Mononuclear cell (primary cell): ENCODE measurements around the gene WDR64. TPM values are rescaled to one million over a fixed set of nuclear protein-coding genes. Genes with fewer than 3 reads are reported as not detected.
"Not testable (repeated sequence)": the region's sequence is repeated elsewhere in the genome, so short reads cannot be mapped to it uniquely, and the experiment has no call there.

ENCODE experiments used
- H3K27me3 ChIP-seq: 2 replicates; pipeline ENCODE4 v1.6.0; 2011; ENCODE audit warnings: low read length, control low read depth; ENCODE audit not compliant: insufficient read depth
- H3K4me1 ChIP-seq: 2 replicates; pipeline ENCODE4 v1.5.1; 2011; ENCODE audit warnings: mild to moderate bottlenecking, low read length, control low read depth; ENCODE audit not compliant: insufficient read depth
- H3K4me3 ChIP-seq: 2 replicates; pipeline ENCODE4 v1.5.1; 2011; ENCODE audit warnings: mild to moderate bottlenecking, low read length, moderate library complexity
- H3K9me3 ChIP-seq: 2 replicates; pipeline ENCODE4 v1.5.1; 2011; ENCODE audit warnings: low read depth, mild to moderate bottlenecking, control low read depth, low read length
- total RNA-seq: library from RNA; depleted of rRNA; stranded (reverse); fragments of >200 nt; gene quantifications from one replicate; pipeline ENCODE4 v1.2.3, GENCODE V29; 2012

The WDR64 gene
- total RNA-seq, 1 donor = 0.10 TPM

DNA sequence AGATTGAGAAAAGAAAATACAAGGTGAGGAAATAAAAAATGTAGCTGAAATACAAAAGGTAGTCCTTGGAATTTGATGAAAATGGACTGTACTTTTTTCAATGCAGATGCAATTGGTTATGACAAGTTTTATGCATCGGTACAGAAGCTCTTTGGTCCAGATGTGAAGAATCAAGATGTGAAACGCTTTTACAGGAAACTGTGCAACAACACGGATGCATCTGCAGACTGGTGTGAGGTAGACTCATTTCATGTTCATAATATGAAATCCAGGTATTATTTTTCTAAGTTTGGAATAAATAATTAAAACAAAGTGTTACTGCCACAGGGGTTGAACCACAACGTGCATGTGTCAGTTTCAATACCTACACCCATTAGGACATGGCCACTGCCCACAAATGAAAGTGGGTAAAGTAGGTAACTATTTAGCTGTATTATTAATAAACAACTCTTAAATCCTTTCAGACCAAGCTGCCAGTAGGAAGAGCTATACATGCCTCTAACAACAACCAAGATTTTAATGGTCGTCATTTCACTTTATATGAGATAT lies 8.4 kb downstream of the WDR64 start:
- Histone ChIP-seq H3K4me1 (no peaks in the 10 kb centered on the region), H3K4me3 (no peak overlapping the region), H3K9me3 (no peaks in the 10 kb centered on the region), H3K27me3 (no peaks in the 10 kb centered on the region)

GRCh38 chr1:241666419-241666818 lies 14.3 kb downstream of the WDR64 start:
- H3K9me3 ChIP-seq = no peaks in the 10 kb centered on the region
- no peaks in the 10 kb centered on the region for H3K27me3 ChIP-seq
- no peak overlapping the region for H3K4me3 ChIP-seq
- no peaks in the 10 kb centered on the region for H3K4me1 ChIP-seq

GRCh38 chr1:241672301-241672700 lies 20.2 kb downstream of the WDR64 start:
- Histone ChIP-seq H3K4me1 (no peaks in the 10 kb centered on the region), H3K27me3 (no peaks in the 10 kb centered on the region), H3K9me3 (no peaks in the 10 kb centered on the region), H3K4me3 (no peak overlapping the region)

- Histone ChIP-seq H3K4me1 (no peaks in the 10 kb centered on the region), H3K27me3 (no peaks in the 10 kb centered on the region), H3K4me3 (no peak overlapping the region), H3K9me3 (no peaks in the 10 kb centered on the region)
Measured at GRCh38 chr1:241674805-241675384, 22.8 kb downstream of the WDR64 start.

DNA sequence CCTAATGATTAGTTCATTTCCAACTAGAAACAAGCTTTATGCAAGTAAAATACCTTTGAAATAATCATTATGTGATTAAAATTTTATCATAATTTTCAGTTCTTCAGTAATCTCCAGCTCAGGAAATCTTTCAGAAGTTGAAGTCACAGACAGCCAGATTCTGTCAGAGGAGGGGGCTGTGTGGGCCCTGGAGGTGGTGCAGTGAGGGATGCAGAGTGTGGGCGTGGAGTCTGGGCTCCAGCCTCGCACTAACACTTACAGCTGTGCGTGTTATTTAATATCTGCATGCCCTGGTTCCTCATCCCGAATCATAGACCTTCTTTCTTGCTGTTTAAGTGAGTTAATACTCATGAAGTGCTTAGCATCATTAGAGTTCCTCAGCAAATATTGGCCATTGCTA lies 23.9 kb downstream of the WDR64 start:
- Histone ChIP-seq H3K27me3 (no peaks in the 10 kb centered on the region), H3K4me3 (no peak overlapping the region), H3K4me1 (no peaks in the 10 kb centered on the region), H3K9me3 (no peaks in the 10 kb centered on the region)

DNA sequence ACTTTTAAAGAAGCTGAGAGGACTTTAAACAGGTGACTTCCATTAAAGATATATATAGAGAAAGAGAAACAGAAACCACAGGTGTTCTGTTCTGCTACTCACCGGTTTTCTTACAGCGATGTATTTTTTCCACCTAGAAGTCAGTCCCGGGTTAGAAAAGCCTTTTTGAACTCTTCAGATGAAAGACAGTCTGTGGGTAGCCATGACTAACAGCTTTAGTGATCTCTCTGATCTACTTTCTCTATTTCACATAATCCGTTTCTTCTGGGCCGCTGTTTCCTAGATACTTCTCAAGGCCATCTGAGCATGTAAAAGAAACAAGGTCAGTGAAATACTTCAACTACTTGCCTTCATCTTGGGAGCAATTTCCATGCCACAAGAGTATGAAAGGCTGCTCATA lies 25.1 kb downstream of the WDR64 start:
- Histone ChIP-seq H3K4me3 (no peak overlapping the region), H3K27me3 (no peaks in the 10 kb centered on the region), H3K4me1 (no peaks in the 10 kb centered on the region), H3K9me3 (no peaks in the 10 kb centered on the region)

DNA sequence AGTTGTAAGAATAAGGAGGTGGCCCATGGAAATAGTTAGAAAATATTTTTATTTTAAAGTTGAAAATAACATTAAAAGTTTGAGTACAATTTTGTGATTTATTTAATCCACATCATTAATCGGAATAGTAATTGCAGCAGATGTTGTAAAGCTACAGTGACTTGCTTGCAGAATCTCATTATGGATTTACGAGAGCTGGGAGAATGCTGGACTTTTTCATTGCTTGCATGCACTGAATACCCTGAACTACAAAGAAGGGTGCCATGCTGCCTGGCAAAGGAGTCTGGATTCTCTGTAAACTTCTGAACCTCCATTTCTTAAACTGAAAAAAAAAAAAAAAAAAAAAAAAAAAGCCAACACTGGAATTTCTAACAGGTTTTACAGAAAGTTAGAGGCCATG lies 26.5 kb downstream of the WDR64 start:
- no peaks in the 10 kb centered on the region for H3K9me3 ChIP-seq
- H3K27me3 ChIP-seq = no peaks in the 10 kb centered on the region
- no peaks in the 10 kb centered on the region for H3K4me1 ChIP-seq
- H3K4me3 ChIP-seq = no peak overlapping the region

DNA sequence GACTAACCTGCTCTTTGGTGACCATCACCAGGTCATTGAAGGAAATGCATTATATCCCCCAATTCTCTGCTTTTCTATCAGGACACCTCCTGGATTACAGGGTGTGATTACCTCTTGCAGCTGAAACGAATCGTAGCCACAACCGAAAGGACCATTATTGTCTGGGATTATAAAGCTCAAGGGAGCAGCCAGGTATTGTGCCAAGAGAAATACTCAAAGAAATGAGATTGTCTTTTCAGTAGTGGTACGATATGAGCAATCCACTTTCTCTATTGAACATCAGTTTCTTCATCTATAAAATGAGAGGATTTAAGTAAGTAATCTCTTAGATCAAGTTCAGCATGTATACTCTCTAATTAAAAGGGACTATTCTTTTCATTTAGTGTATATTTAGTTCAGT lies 27.3 kb downstream of the WDR64 start:
- H3K27me3 ChIP-seq = no peaks in the 10 kb centered on the region
- no peak overlapping the region for H3K4me3 ChIP-seq
- no peaks in the 10 kb centered on the region for H3K4me1 ChIP-seq
- no peaks in the 10 kb centered on the region for H3K9me3 ChIP-seq

- Histone ChIP-seq H3K4me3 (no peak overlapping the region), H3K9me3 (no peaks in the 10 kb centered on the region), H3K4me1 (no peaks in the 10 kb centered on the region), H3K27me3 (no peaks in the 10 kb centered on the region)
Measured at GRCh38 chr1:241679961-241680360, 27.9 kb downstream of the WDR64 start.

GRCh38 chr1:241681861-241682448 lies 29.9 kb downstream of the WDR64 start:
- not testable (repeated sequence) for H3K4me3 ChIP-seq, H3K27me3 ChIP-seq, H3K9me3 ChIP-seq, H3K4me1 ChIP-seq

- H3K9me3 ChIP-seq = no peaks in the 10 kb centered on the region
- H3K27me3 ChIP-seq = no peaks in the 10 kb centered on the region
- H3K4me1 ChIP-seq = no peaks in the 10 kb centered on the region
- no peak overlapping the region for H3K4me3 ChIP-seq
Measured at GRCh38 chr1:241682921-241683320, 30.8 kb downstream of the WDR64 start.

DNA sequence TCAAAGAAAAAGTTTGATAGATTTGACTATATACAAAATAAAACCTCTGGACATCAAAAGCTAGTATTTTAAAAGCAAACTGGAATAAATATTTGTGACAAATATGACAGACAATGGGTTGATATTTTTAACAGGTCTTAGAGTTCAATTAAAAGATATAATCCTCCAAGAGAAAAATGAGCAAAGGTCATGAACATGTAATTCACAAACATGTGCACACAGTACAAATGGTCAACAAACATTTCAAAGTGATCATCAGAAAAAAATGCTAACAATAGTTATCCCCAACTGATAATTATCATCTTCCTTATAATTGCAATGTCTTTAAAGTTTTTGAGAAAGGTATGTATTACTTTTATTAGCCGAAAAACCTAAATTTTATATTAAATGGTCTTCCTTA lies 32.0 kb downstream of the WDR64 start:
- no peaks in the 10 kb centered on the region for H3K4me1 ChIP-seq
- H3K4me3 ChIP-seq = no peak overlapping the region
- no peaks in the 10 kb centered on the region for H3K27me3 ChIP-seq
- no peaks in the 10 kb centered on the region for H3K9me3 ChIP-seq

- H3K4me1 ChIP-seq = no peaks in the 10 kb centered on the region
- peaks cover 15% of the 10 kb centered on the region for H3K27me3 ChIP-seq
- H3K4me3 ChIP-seq = no peak overlapping the region
- no peaks in the 10 kb centered on the region for H3K9me3 ChIP-seq
Measured at GRCh38 chr1:241688940-241689368, 36.9 kb downstream of the WDR64 start.

- no peaks in the 10 kb centered on the region for H3K4me1 ChIP-seq
- no peak overlapping the region for H3K4me3 ChIP-seq
- H3K9me3 ChIP-seq = no peaks in the 10 kb centered on the region
- peaks cover 9% of the 10 kb centered on the region for H3K27me3 ChIP-seq
Measured at GRCh38 chr1:241695246-241696171, 43.4 kb downstream of the WDR64 start.

GRCh38 chr1:241696172-241696814 lies 44.2 kb downstream of the WDR64 start:
- no peaks in the 10 kb centered on the region for H3K9me3 ChIP-seq
- peaks cover 9% of the 10 kb centered on the region for H3K27me3 ChIP-seq
- H3K4me3 ChIP-seq = no peak overlapping the region
- H3K4me1 ChIP-seq = no peaks in the 10 kb centered on the region
